GM23338 (cell line): ENCODE results near the gene TJP1.

ENCODE experiments used
- CREB1 ChIP-seq: fragments of 250-450 bp; sonication (Bioruptor Pico); IDR thresholded peaks from 2 replicates; pipeline ENCODE4 v1.5.0; 2020; ENCODE audit warnings: low read depth, mild to moderate bottlenecking, moderate library complexity
- CTCF ChIP-seq, 2 experiments: fragments of 200-600 bp in 1 of 2; sonication (generic) in 1 of 2; conservative IDR thresholded peaks; 2 replicates each; pipeline versions ENCODE4 v1.5.1 to v1.6.1; 2016 to 2017; ENCODE audit warnings: antibody characterized with exemption in 2 of 2, low read depth in 2 of 2, mild to moderate bottlenecking in 2 of 2, moderate library complexity in 1 of 2
- ETS1 ChIP-seq: IDR thresholded peaks from 2 replicates; pipeline ENCODE4 v1.6.1; 2016; ENCODE audit warnings: antibody characterized with exemption
- EZH2 ChIP-seq: fragments of 200-600 bp; sonication (generic); IDR thresholded peaks from one replicate; pipeline ENCODE4 v1.8.0; 2017; ENCODE audit warnings: antibody characterized with exemption, mild to moderate bottlenecking, low read depth; ENCODE audit not compliant: unreplicated experiment
- EZH2phosphoT487 ChIP-seq: fragments of 200-600 bp; sonication (generic); IDR thresholded peaks from one replicate; pipeline ENCODE4 v1.8.1; 2018; ENCODE audit warnings: antibody characterized with exemption; ENCODE audit not compliant: unreplicated experiment
- JUNB ChIP-seq: IDR thresholded peaks from one replicate; pipeline ENCODE4 v1.6.1; 2016; ENCODE audit warnings: antibody characterized with exemption; ENCODE audit not compliant: unreplicated experiment
- NANOG ChIP-seq: IDR thresholded peaks from 2 replicates; pipeline ENCODE4 v1.6.1; 2016; ENCODE audit warnings: antibody characterized with exemption, borderline replicate concordance
- POLR2AphosphoS5 ChIP-seq: IDR thresholded peaks from 2 replicates; pipeline ENCODE4 v1.6.1; 2016; ENCODE audit warnings: antibody characterized with exemption, low read depth
- REST ChIP-seq: IDR thresholded peaks from one replicate; pipeline ENCODE4 v1.6.1; 2018; ENCODE audit warnings: antibody characterized with exemption; ENCODE audit not compliant: unreplicated experiment
- STAT1 ChIP-seq: IDR thresholded peaks from one replicate; pipeline ENCODE4 v1.6.1; 2016; ENCODE audit warnings: antibody characterized with exemption; ENCODE audit not compliant: unreplicated experiment
- ZNF114 ChIP-seq: fragments of 250-450 bp; sonication (Bioruptor Pico); IDR thresholded peaks from 2 replicates; pipeline ENCODE4 v1.5.0; 2020; ENCODE audit warnings: mild to moderate bottlenecking, moderate library complexity
- ZNF331 ChIP-seq: fragments of 250-450 bp; sonication (Bioruptor Pico); IDR thresholded peaks from 2 replicates; pipeline ENCODE4 v1.5.0; 2020; ENCODE audit warnings: low read depth, mild to moderate bottlenecking, moderate library complexity
- ZNF462 ChIP-seq: fragments of 250-450 bp; sonication (Bioruptor Pico); IDR thresholded peaks from 2 replicates; pipeline ENCODE4 v1.5.0; 2020; ENCODE audit warnings: mild to moderate bottlenecking, moderate library complexity

GRCh38 chr15:29747837-29748417 lies 74.3 kb downstream of the TJP1 start:
- TF ChIP-seq CTCF (conservative IDR thresholded peaks at IDR 0.05; ENCODE audit: low read depth in 2 of 2) (peak in 1 of 2 experiments; percentile 40; a peak in 3 of 4 replicates), REST (no peak), EZH2 (no peak), ETS1 (no peak), EZH2phosphoT487 (no peak), POLR2AphosphoS5 (no peak), CREB1 (CRISPR knock-in tag) (no peak), ZNF331 (CRISPR knock-in tag) (no peak), ZNF462 (CRISPR knock-in tag) (no peak), STAT1 (no peak), ZNF114 (no peak), JUNB (no peak), NANOG (no peak)
